SK-N-DZ (cell line): ENCODE measurements around the gene GPR25.

ENCODE experiments used
- DNase-seq: peaks from one replicate; pipeline ENCODE4 v3.0.0-alpha.2; 2015; ENCODE audit warnings: low spot score

Gene GPR25

GRCh38 chr1:200873116-200873670, 412 bp downstream of the GPR25 start:
- DNase-seq: no peak

GRCh38 chr1:200873671-200874397, 1.1 kb downstream of the GPR25 start:
- no peak for DNase-seq

- no peak for DNase-seq
These were observed 1.9 kb downstream of the GPR25 start for GRCh38 chr1:200874694-200875093.

GRCh38 chr1:200875416-200875815, 2.6 kb downstream of the GPR25 start:
- DNase-seq: no peak

GRCh38 chr1:200877010-200877409, 4.2 kb downstream of the GPR25 start:
- DNase-seq: no peak

GRCh38 chr1:200877839-200878551, 5.2 kb downstream of the GPR25 start:
- DNase-seq: no peak

- DNase-seq: no peak
These were observed 7.4 kb downstream of the GPR25 start for GRCh38 chr1:200880212-200880611.

GRCh38 chr1:200883118-200883517, 10.3 kb downstream of the GPR25 start:
- no peak for DNase-seq

GRCh38 chr1:200885623-200886402, 13.0 kb downstream of the GPR25 start:
- DNase-seq: no peak

GRCh38 chr1:200886594-200886993, 13.8 kb downstream of the GPR25 start:
- DNase-seq: no peak

GRCh38 chr1:200887036-200887435, 14.3 kb downstream of the GPR25 start:
- DNase-seq: no peak

GRCh38 chr1:200887772-200888348, 15.1 kb downstream of the GPR25 start:
- no peak for DNase-seq

- no peak for DNase-seq
These were observed 15.6 kb downstream of the GPR25 start for GRCh38 chr1:200888349-200888838.

GRCh38 chr1:200889571-200889970, 16.8 kb downstream of the GPR25 start:
- DNase-seq: no peak

GRCh38 chr1:200890027-200890426, 17.2 kb downstream of the GPR25 start:
- no peak for DNase-seq

- peak; percentile 61 for DNase-seq
These were observed 18.3 kb downstream of the GPR25 start for GRCh38 chr1:200890818-200891773.

- no peak for DNase-seq
These were observed 19.0 kb downstream of the GPR25 start for GRCh38 chr1:200891774-200892157.

- DNase-seq: no peak
These were observed 19.8 kb downstream of the GPR25 start for GRCh38 chr1:200892546-200892945.

- no peak for DNase-seq
These were observed 20.2 kb downstream of the GPR25 start for GRCh38 chr1:200892958-200893357.

GRCh38 chr1:200893411-200893901, 20.7 kb downstream of the GPR25 start:
- DNase-seq: no peak
